ENCODE results near the gene ISM1.

DNA sequence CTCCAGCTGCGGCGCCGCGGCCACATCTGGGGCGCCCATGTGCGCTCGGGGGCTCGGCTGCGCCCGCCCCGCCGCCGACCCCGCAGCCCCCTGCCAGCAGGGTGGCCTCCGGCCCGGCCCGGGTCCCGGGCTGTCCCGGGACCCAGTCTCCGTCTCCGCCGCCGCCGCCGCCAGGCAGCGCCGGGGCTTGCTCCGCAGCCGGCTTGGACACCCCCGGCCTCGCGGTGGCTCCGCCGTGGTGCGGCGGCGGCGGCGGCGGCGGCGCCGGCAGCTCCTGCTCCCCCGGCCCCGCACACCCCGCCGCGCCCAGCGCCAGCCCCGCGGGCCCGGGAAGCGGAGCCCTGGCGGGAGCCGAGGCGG, 219 bp downstream of the ISM1 start:
- no peak for TF ChIP-seq RAD21 (IDR thresholded peaks at IDR 0.05; ENCODE audit: low read depth)
- TF ChIP-seq YY1 (IDR thresholded peaks at IDR 0.05; ENCODE audit: low read depth) = no peak
- TF ChIP-seq, protein P1, sequence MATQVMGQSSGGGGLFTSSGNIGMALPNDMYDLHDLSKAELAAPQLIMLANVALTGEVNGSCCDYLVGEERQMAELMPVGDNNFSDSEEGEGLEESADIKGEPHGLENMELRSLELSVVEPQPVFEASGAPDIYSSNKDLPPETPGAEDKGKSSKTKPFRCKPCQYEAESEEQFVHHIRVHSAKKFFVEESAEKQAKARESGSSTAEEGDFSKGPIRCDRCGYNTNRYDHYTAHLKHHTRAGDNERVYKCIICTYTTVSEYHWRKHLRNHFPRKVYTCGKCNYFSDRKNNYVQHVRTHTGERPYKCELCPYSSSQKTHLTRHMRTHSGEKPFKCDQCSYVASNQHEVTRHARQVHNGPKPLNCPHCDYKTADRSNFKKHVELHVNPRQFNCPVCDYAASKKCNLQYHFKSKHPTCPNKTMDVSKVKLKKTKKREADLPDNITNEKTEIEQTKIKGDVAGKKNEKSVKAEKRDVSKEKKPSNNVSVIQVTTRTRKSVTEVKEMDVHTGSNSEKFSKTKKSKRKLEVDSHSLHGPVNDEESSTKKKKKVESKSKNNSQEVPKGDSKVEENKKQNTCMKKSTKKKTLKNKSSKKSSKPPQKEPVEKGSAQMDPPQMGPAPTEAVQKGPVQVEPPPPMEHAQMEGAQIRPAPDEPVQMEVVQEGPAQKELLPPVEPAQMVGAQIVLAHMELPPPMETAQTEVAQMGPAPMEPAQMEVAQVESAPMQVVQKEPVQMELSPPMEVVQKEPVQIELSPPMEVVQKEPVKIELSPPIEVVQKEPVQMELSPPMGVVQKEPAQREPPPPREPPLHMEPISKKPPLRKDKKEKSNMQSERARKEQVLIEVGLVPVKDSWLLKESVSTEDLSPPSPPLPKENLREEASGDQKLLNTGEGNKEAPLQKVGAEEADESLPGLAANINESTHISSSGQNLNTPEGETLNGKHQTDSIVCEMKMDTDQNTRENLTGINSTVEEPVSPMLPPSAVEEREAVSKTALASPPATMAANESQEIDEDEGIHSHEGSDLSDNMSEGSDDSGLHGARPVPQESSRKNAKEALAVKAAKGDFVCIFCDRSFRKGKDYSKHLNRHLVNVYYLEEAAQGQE (IDR thresholded peaks at IDR 0.05; ENCODE audit: low read depth) = no peak
- TF ChIP-seq TAF1 (IDR thresholded peaks at IDR 0.05; ENCODE audit: low read depth) = no peak
- TF ChIP-seq TEAD4 (IDR thresholded peaks at IDR 0.05) = no peak
- TF ChIP-seq TCF12 (IDR thresholded peaks at IDR 0.05; ENCODE audit: low read depth) = no peak
